HepG2 (cell line): ENCODE results near the gene SLC16A4. TPM values are rescaled to one million over a fixed set of nuclear protein-coding genes. Genes with fewer than 3 reads are reported as not detected.
A peak's percentile ranks its signal among the peaks of the same experiment; 100 is the strongest.

Experiments used
- ATAC-seq: fragments of 200-7000 bp; cut with Tn5 transposase; 3 replicates; pipeline ENCODE4 v1.9.1; 2020; ENCODE audit warnings: mild to moderate bottlenecking, moderate library complexity
- BruUV-seq: library from RNA; stranded (reverse); fragments of 400-500 nt; replicated peaks from 2 replicates; lab custom pipeline; 2021; lab: Mats Ljungman, UMichigan
- CTCF ChIA-PET: fragments of 300-600 bp; formaldehyde crosslinking; extraction: SDS; loops from one replicate; lab custom pipeline; 2021; ENCODE audit warnings: low total read pairs, inconsistent platforms, low intra/inter-chr PET ratio; lab: Yijun Ruan, JAX
- POLR2A ChIA-PET: fragments of 350-600 bp; sonication (Branson Sonifier 250); formaldehyde crosslinking; loops from one replicate; lab custom pipeline; 2020; ENCODE audit warnings: antibody characterized with exemption, inconsistent platforms; lab: Yijun Ruan, JAX
- DNase-seq: peaks from one replicate; pipeline ENCODE4 v3.0.0-alpha.2; 2015; ENCODE audit warnings: low spot score
- FAIRE-seq: peaks from 3 replicates; lab custom pipeline; 2011; peaks lifted over from hg19 to GRCh38; lab: Jason Lieb, UNC
- H2AFZ ChIP-seq: one replicate; pipeline ENCODE4 v1.6.1; 2011; ENCODE audit warnings: low read length, inconsistent platforms
- H3K27ac ChIP-seq: fragments of 300-600 bp; 3 replicates; pipeline ENCODE4 v1.8.0; 2011; ENCODE audit warnings: mixed run types, mild to moderate bottlenecking, mixed read lengths, low read length, inconsistent platforms; ENCODE audit not compliant: insufficient read depth; ENCODE audit errors: extremely low read length
- H3K27me3 ChIP-seq, 2 experiments: fragments of 200-600 bp in 1 of 2; 2 replicates in 1 of 2; 3 replicates in 1 of 2; pipeline versions ENCODE4 v1.6.0 to v1.8.0; 2011; ENCODE audit warnings: low read length in 2 of 2, mild to moderate bottlenecking in 2 of 2, moderate library complexity in 2 of 2, inconsistent platforms in 1 of 2; ENCODE audit not compliant: insufficient read depth in 2 of 2, control insufficient read depth in 1 of 2
- H3K36me3 ChIP-seq, 2 experiments: fragments of 200-600 bp in 1 of 2; replicated peaks in 1 of 2; 2 replicates in 1 of 2; 3 replicates in 1 of 2; pipeline versions ENCODE4 v1.5.1 to v1.8.0; 2011; ENCODE audit warnings: low read length in 2 of 2, inconsistent platforms in 1 of 2; ENCODE audit not compliant: insufficient read depth in 2 of 2, control insufficient read depth in 1 of 2
- H3K4me1 ChIP-seq: 2 replicates; pipeline ENCODE4 v1.5.1; 2012; ENCODE audit warnings: low read length, inconsistent platforms; ENCODE audit not compliant: insufficient read depth
- H3K4me2 ChIP-seq: 2 replicates; pipeline ENCODE4 v1.6.0; 2011; ENCODE audit warnings: low read depth, low read length, inconsistent platforms
- H3K4me3 ChIP-seq, 3 experiments: fragments of 200-600 bp in 1 of 3; sonication (generic), shearing (Covaris generic) in 1 of 3; replicated peaks in 1 of 3; 2 replicates each; pipeline ENCODE4 v1.5.1; 2011 to 2016; ENCODE audit warnings: low read length in 3 of 3, inconsistent platforms in 2 of 3, low read depth in 2 of 3, mild to moderate bottlenecking in 2 of 3, control low read depth in 1 of 3, mixed read lengths in 1 of 3; ENCODE audit not compliant: insufficient read depth in 1 of 3
- H3K79me2 ChIP-seq: one replicate; pipeline ENCODE4 v1.6.1; 2011; ENCODE audit warnings: low read length, inconsistent platforms; ENCODE audit not compliant: insufficient read depth
- H3K9ac ChIP-seq: 2 replicates; pipeline ENCODE4 v1.6.0; 2011; ENCODE audit warnings: mild to moderate bottlenecking, low read depth, low read length, inconsistent platforms; ENCODE audit not compliant: insufficient read depth
- H3K9me3 ChIP-seq: 2 replicates; pipeline ENCODE4 v1.5.1; 2012; ENCODE audit warnings: mild to moderate bottlenecking, low read length
- H4K20me1 ChIP-seq: 2 replicates; pipeline ENCODE4 v1.6.0; 2011; ENCODE audit warnings: inconsistent platforms, mild to moderate bottlenecking, low read length, moderate library complexity; ENCODE audit not compliant: insufficient read depth
- BCL6 ChIP-seq: IDR thresholded peaks from 2 replicates; pipeline ENCODE4 v1.6.1; 2016; ENCODE audit warnings: missing genetic modification reagents, missing compliant biosample characterization
- ELF3 ChIP-seq: IDR thresholded peaks from 2 replicates; pipeline ENCODE4 v1.6.1; 2016; ENCODE audit warnings: missing genetic modification reagents, missing compliant biosample characterization
- EP300 ChIP-seq, 3 experiments: sonication (generic) in 1 of 3; formaldehyde crosslinking in 1 of 3; IDR thresholded peaks; 2 replicates each; pipeline versions ENCODE4 v1.5.1 to v1.6.1; 2011 to 2020; ENCODE audit warnings: low read depth in 2 of 3, low read length in 2 of 3, borderline replicate concordance in 1 of 3, improper control_type of control experiment in 1 of 3, mild to moderate bottlenecking in 1 of 3, missing genetic modification reagents in 1 of 3, moderate library complexity in 1 of 3
- FOXA1 ChIP-seq, 2 experiments: fragments of 450-650 bp in 1 of 2; sonication (generic) in 1 of 2; formaldehyde crosslinking in 1 of 2; IDR thresholded peaks; 2 replicates each; pipeline versions ENCODE4 v1.4.0 to v1.6.1; 2016 to 2020; ENCODE audit warnings: missing genetic modification reagents in 1 of 2
- FOXA3 ChIP-seq: IDR thresholded peaks from 2 replicates; pipeline ENCODE4 v1.6.1; 2016; ENCODE audit warnings: missing genetic modification reagents, missing compliant biosample characterization
- FOXP1 ChIP-seq, 2 experiments: fragments of 450-650 bp in 1 of 2; IDR thresholded peaks; 2 replicates each; pipeline ENCODE4 v1.6.1; 2017 to 2018; ENCODE audit warnings: antibody characterized with exemption in 1 of 2
- GATAD2A ChIP-seq: IDR thresholded peaks from 2 replicates; pipeline ENCODE4 v1.6.1; 2016
- HMG20A ChIP-seq: IDR thresholded peaks from 2 replicates; pipeline ENCODE4 v1.6.1; 2016; ENCODE audit warnings: borderline replicate concordance
- HNF4A ChIP-seq: sonication (generic); formaldehyde crosslinking; IDR thresholded peaks from 2 replicates; pipeline ENCODE4 v1.4.0; 2020; ENCODE audit warnings: missing genetic modification reagents
- MXI1 ChIP-seq: IDR thresholded peaks from 3 replicates; pipeline ENCODE4 v1.6.1; 2012; ENCODE audit warnings: low read depth, low read length, inconsistent platforms, borderline replicate concordance
- PPARG ChIP-seq: conservative IDR thresholded peaks from 2 replicates; pipeline ENCODE4 v1.6.1; 2016; ENCODE audit warnings: missing biosample characterization, missing genetic modification reagents
- RXRB ChIP-seq: IDR thresholded peaks from 2 replicates; pipeline ENCODE4 v1.6.1; 2016; ENCODE audit warnings: borderline replicate concordance, missing genetic modification reagents, missing compliant biosample characterization
- SAP130 ChIP-seq: IDR thresholded peaks from 2 replicates; pipeline ENCODE4 v1.6.1; 2016; ENCODE audit warnings: low read depth
- SOX13 ChIP-seq, 3 experiments: fragments of 450-650 bp in 1 of 3; sonication (generic) in 1 of 3; formaldehyde crosslinking in 1 of 3; IDR thresholded peaks in 2 of 3; conservative IDR thresholded peaks in 1 of 3; 2 replicates each; pipeline versions ENCODE4 v1.5.0 to v1.6.1; 2016 to 2020; ENCODE audit warnings: antibody characterized with exemption in 1 of 3, mild to moderate bottlenecking in 1 of 3, missing compliant biosample characterization in 1 of 3, missing genetic modification reagents in 1 of 3, moderate library complexity in 1 of 3
- SOX5 ChIP-seq: IDR thresholded peaks from 2 replicates; pipeline ENCODE4 v1.6.1; 2016; ENCODE audit warnings: borderline replicate concordance
- ZBTB20 ChIP-seq: sonication (generic); formaldehyde crosslinking; IDR thresholded peaks from 2 replicates; pipeline ENCODE4 v1.8.1; 2023; ENCODE audit warnings: missing genetic modification reagents, low read depth, mild to moderate bottlenecking, borderline replicate concordance
- WGBS: methylation state at CpG from one replicate; pipeline ENCODE4 v1.1.6; 2017; ENCODE audit warnings: low lambda C conversion rate; 5-methylcytosine and 5-hydroxymethylcytosine counted together
- in situ Hi-C: cut with HindIII; loops from 2 replicates; pipeline ENCODE4 v1.10.0; 2017; ENCODE audit warnings: low pct_unique_long_range_greater_than_20kb; ENCODE audit not compliant: extremely low pct_ligation_motif_present
- intact Hi-C: fragments of 100-400 bp; cut with micrococcal nuclease; formaldehyde crosslinking; loops from one replicate; pipeline ENCODE4 v1.10.0; 2022; ENCODE audit not compliant: unreplicated experiment
- polyA plus RNA-seq, 8 experiments: library from polyadenylated mRNA; depleted of rRNA in 3 of 8; stranded (reverse) in 7 of 8; unstranded in 1 of 8; fragments of >200 nt; fragmentation: Illumina TruSeq in 4 of 8; extraction: Trizol in 4 of 8; gene quantifications; 2 replicates each; pipeline versions ENCODE4 v1.2.1 to v1.2.3, GENCODE V29; 2011 to 2016; ENCODE audit warnings: low read depth in 4 of 8, missing spikeins in 1 of 8, mixed read lengths in 1 of 8; ENCODE audit not compliant: insufficient read depth in 1 of 8
- total RNA-seq, 5 experiments: library from RNA; depleted of rRNA; stranded (reverse); fragments of >200 nt; fragmentation: Illumina TruSeq; extraction: Trizol; gene quantifications; 2 replicates each; pipeline ENCODE4 v1.2.3, GENCODE V29; 2016; ENCODE audit warnings: low read depth in 1 of 5
- TF ChIP-seq, protein P1 (sequence below): IDR thresholded peaks from 2 replicates; pipeline ENCODE4 v1.4.0; 2020; ENCODE audit warnings: mild to moderate bottlenecking, missing genetic modification reagents
- TF ChIP-seq, protein P2 (sequence below): sonication (generic); formaldehyde crosslinking; IDR thresholded peaks from 2 replicates; pipeline ENCODE4 v1.8.1; 2022; ENCODE audit warnings: low read depth, mild to moderate bottlenecking, missing genetic modification reagents

The SLC16A4 gene
- total and polyA plus RNA-seq, 2 of the 13 experiments (the other 11 are each of a cell fraction or from before 2014, with no cell fraction given): 1.1 to 1.5 TPM

DNA sequence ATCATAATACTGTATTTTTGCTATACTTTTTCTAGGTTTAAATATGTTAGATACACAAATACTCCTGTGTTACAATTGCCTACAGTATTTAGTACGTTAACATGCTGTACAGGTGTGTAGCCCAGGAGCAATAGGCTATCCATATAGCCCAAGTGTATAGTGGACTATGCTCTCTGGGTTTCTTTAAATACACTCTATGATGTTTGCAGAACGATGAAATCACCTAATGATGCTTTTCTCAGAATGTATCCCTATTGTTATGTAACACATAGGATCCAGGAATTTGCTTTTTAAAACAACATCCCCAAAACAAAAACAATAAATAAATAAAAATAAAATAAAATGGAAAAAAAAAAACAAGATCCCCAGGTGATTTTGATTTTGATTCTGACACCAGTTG is 69.8 kb downstream of the SLC16A4 start:
- no peaks in the 10 kb centered on the region for H3K79me2 ChIP-seq
- H3K36me3 ChIP-seq: no peaks in the 10 kb centered on the region
- in situ Hi-C loops (no loop called here), intact Hi-C loops (no loop called here)
- WGBS: 6% methylated on average over 2 of the region's 2 CpGs
- no peaks in the 10 kb centered on the region for H3K27me3 ChIP-seq
- POLR2A ChIA-PET: interaction anchor here (0.7 to 1.1 kb wide), 2 partner anchors 17 to 73 kb away, joined by 3 read pairs; partner anchors contain the start of gene RBM15
- FAIRE-seq (no peak), DNase-seq (peak; percentile 55), ATAC-seq (0 out of 3 replicates have a peak, but pooled peaks have one; percentile 34)
- no peak overlapping the region for H3K27ac ChIP-seq
- H3K9me3 ChIP-seq: peaks cover 8% of the 10 kb centered on the region; the same call in 1 of the 2 replicates
- CTCF ChIA-PET: no interaction called here
- BruUV-seq: no TSS peak
- H4K20me1 ChIP-seq: no peaks in the 10 kb centered on the region
- peaks cover 41% of the 10 kb centered on the region for H3K4me1 ChIP-seq
- peak overlapping the region; percentile 27; the same call in 1 of the 2 replicates for H3K4me2 ChIP-seq
- H3K4me3 ChIP-seq: no peak overlapping the region
- H2AFZ ChIP-seq: no peak overlapping the region
- no peak overlapping the region for H3K9ac ChIP-seq
- TF ChIP-seq FOXP1 (IDR thresholded peaks at IDR 0.05): no peak
- peak; percentile 67 for TF ChIP-seq FOXP1 (CRISPR knock-in tag; IDR thresholded peaks at IDR 0.05)
- TF ChIP-seq SOX13 (IDR thresholded peaks at IDR 0.05): no peak
- TF ChIP-seq SOX13 (CRISPR knock-in tag; conservative IDR thresholded peaks at IDR 0.05 in 1 of 2, IDR thresholded peaks at IDR 0.05 in 1 of 2): peak in 1 of 2 experiments; percentile 35; a peak in 1 of 4 replicates
- peak; percentile 65; the same call in 1 of the 2 replicates for TF ChIP-seq FOXA3 (CRISPR knock-in tag)
- TF ChIP-seq SAP130: peak; percentile 42; the same call in 1 of the 2 replicates
- TF ChIP-seq BCL6: peak; percentile 88
- peak; percentile 35; the same call in 1 of the 2 replicates for TF ChIP-seq RXRB (CRISPR knock-in tag)
- TF ChIP-seq PPARG (CRISPR knock-in tag): peak; percentile 38; the same call in 1 of the 2 replicates
- peak; percentile 86; the same call in 1 of the 2 replicates for TF ChIP-seq ZBTB20
- TF ChIP-seq, protein P1, sequence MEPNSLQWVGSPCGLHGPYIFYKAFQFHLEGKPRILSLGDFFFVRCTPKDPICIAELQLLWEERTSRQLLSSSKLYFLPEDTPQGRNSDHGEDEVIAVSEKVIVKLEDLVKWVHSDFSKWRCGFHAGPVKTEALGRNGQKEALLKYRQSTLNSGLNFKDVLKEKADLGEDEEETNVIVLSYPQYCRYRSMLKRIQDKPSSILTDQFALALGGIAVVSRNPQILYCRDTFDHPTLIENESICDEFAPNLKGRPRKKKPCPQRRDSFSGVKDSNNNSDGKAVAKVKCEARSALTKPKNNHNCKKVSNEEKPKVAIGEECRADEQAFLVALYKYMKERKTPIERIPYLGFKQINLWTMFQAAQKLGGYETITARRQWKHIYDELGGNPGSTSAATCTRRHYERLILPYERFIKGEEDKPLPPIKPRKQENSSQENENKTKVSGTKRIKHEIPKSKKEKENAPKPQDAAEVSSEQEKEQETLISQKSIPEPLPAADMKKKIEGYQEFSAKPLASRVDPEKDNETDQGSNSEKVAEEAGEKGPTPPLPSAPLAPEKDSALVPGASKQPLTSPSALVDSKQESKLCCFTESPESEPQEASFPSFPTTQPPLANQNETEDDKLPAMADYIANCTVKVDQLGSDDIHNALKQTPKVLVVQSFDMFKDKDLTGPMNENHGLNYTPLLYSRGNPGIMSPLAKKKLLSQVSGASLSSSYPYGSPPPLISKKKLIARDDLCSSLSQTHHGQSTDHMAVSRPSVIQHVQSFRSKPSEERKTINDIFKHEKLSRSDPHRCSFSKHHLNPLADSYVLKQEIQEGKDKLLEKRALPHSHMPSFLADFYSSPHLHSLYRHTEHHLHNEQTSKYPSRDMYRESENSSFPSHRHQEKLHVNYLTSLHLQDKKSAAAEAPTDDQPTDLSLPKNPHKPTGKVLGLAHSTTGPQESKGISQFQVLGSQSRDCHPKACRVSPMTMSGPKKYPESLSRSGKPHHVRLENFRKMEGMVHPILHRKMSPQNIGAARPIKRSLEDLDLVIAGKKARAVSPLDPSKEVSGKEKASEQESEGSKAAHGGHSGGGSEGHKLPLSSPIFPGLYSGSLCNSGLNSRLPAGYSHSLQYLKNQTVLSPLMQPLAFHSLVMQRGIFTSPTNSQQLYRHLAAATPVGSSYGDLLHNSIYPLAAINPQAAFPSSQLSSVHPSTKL (CRISPR knock-in tag): peak; percentile 50
- peak; percentile 16; the same call in 1 of the 2 replicates for TF ChIP-seq ELF3
- TF ChIP-seq, protein P2, sequence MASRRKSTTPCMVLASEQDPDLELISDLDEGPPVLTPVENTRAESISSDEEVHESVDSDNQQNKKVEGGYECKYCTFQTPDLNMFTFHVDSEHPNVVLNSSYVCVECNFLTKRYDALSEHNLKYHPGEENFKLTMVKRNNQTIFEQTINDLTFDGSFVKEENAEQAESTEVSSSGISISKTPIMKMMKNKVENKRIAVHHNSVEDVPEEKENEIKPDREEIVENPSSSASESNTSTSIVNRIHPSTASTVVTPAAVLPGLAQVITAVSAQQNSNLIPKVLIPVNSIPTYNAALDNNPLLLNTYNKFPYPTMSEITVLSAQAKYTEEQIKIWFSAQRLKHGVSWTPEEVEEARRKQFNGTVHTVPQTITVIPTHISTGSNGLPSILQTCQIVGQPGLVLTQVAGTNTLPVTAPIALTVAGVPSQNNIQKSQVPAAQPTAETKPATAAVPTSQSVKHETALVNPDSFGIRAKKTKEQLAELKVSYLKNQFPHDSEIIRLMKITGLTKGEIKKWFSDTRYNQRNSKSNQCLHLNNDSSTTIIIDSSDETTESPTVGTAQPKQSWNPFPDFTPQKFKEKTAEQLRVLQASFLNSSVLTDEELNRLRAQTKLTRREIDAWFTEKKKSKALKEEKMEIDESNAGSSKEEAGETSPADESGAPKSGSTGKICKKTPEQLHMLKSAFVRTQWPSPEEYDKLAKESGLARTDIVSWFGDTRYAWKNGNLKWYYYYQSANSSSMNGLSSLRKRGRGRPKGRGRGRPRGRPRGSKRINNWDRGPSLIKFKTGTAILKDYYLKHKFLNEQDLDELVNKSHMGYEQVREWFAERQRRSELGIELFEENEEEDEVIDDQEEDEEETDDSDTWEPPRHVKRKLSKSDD (CRISPR knock-in tag): no peak
- TF ChIP-seq FOXA1 (IDR thresholded peaks at IDR 0.05): no peak
- TF ChIP-seq FOXA1 (CRISPR knock-in tag; IDR thresholded peaks at IDR 0.05): 0 out of 2 replicates have a peak, but pooled peaks have one; percentile 29
- TF ChIP-seq MXI1: no peak
- TF ChIP-seq HMG20A: peak; percentile 52; the same call in 1 of the 2 replicates
- TF ChIP-seq HNF4A (CRISPR knock-in tag): peak; percentile 49; the same call in 1 of the 2 replicates
- peak; percentile 61; the same call in 1 of the 2 replicates for TF ChIP-seq SOX5
- TF ChIP-seq GATAD2A (CRISPR knock-in tag): peak; percentile 55
- peak in 1 of 2 experiments; percentile 35; a peak in 1 of 4 replicates for TF ChIP-seq EP300 (IDR thresholded peaks at IDR 0.05; ENCODE audit: low read depth in 2 of 2, low read length in 2 of 2)
- TF ChIP-seq EP300 (CRISPR knock-in tag; IDR thresholded peaks at IDR 0.05; ENCODE audit: borderline replicate concordance): no peak
